Activated T-helper 2 cell treated with anti-CD3 and anti-CD28 coated beads, Interferon-gamma antibody, Interleukin-2, Interleukin-4, amounts not matched to agents 10 μg/mL and 5 μg/mL and 100 μg/mL, durations not matched to agents 14 hours and 24 hours and 36 hours (primary cell): ENCODE data around the gene ZBTB20. TPM values are rescaled to one million over a fixed set of nuclear protein-coding genes. Genes with fewer than 3 reads are reported as not detected.

ENCODE experiments used
- DNase-seq: peaks from one replicate; pipeline ENCODE4 v3.0.0; 2021; ENCODE audit warnings: low spot score
- H3K27ac Mint-ChIP-seq: one replicate; pipeline ENCODE4 v1.8.0; 2021; ENCODE audit warnings: mixed read lengths
- H3K27me3 Mint-ChIP-seq: one replicate; pipeline ENCODE4 v1.8.0; 2021; ENCODE audit warnings: low read depth, mixed read lengths
- H3K36me3 Mint-ChIP-seq: one replicate; pipeline ENCODE4 v1.8.0; 2021; ENCODE audit warnings: low read depth, mixed read lengths
- H3K4me1 Mint-ChIP-seq: one replicate; pipeline ENCODE4 v1.8.0; 2021; ENCODE audit warnings: low read depth, mixed read lengths
- H3K4me3 Mint-ChIP-seq: one replicate; pipeline ENCODE4 v1.8.0; 2021; ENCODE audit warnings: low read depth, mild to moderate bottlenecking, moderate library complexity, mixed read lengths
- H3K9me3 Mint-ChIP-seq: one replicate; pipeline ENCODE4 v1.8.0; 2021; ENCODE audit warnings: mixed read lengths
- intact Hi-C: fragments of 100-400 bp; cut with micrococcal nuclease; formaldehyde crosslinking; loops from one replicate; pipeline ENCODE4 v1.15.1; 2023
- total RNA-seq: library from RNA; stranded (reverse); gene quantifications from 2 replicates; pipeline ENCODE4 v1.2.3, GENCODE V29; 2022

The ZBTB20 gene
- total RNA-seq, 1 donor from 2014 or later: 3.3 TPM

GRCh38 chr3:114649331-114649730, 497.8 kb downstream of the ZBTB20 start:
- intact Hi-C loops: no loop called here
- H3K36me3 Mint-ChIP-seq: no peaks in the 10 kb centered on the region
- no peaks in the 10 kb centered on the region for H3K4me1 Mint-ChIP-seq
- H3K27me3 Mint-ChIP-seq: no peaks in the 10 kb centered on the region
- no peak for DNase-seq
- no peak overlapping the region for H3K27ac Mint-ChIP-seq
- no peaks in the 10 kb centered on the region for H3K9me3 Mint-ChIP-seq
- H3K4me3 Mint-ChIP-seq: no peak overlapping the region

GRCh38 chr3:114646526-114646925, 500.6 kb downstream of the ZBTB20 start:
- intact Hi-C loops: no loop called here
- Mint-ChIP-seq H3K27me3 (no peaks in the 10 kb centered on the region), H3K9me3 (no peaks in the 10 kb centered on the region), H3K36me3 (no peaks in the 10 kb centered on the region), H3K4me1 (no peaks in the 10 kb centered on the region), H3K27ac (no peak overlapping the region), H3K4me3 (no peak overlapping the region)
- no peak for DNase-seq

GRCh38 chr3:114645392-114645791, 501.7 kb downstream of the ZBTB20 start:
- no peak for DNase-seq
- H3K36me3 Mint-ChIP-seq: no peaks in the 10 kb centered on the region
- H3K27me3 Mint-ChIP-seq: no peaks in the 10 kb centered on the region
- H3K4me3 Mint-ChIP-seq: no peak overlapping the region
- H3K27ac Mint-ChIP-seq: no peak overlapping the region
- H3K4me1 Mint-ChIP-seq: no peaks in the 10 kb centered on the region
- no peaks in the 10 kb centered on the region for H3K9me3 Mint-ChIP-seq
- intact Hi-C loops: no loop called here

- no peaks in the 10 kb centered on the region for H3K4me1 Mint-ChIP-seq
- H3K36me3 Mint-ChIP-seq: no peaks in the 10 kb centered on the region
- H3K9me3 Mint-ChIP-seq: no peaks in the 10 kb centered on the region
- H3K27ac Mint-ChIP-seq: no peak overlapping the region
- DNase-seq: no peak
- no peaks in the 10 kb centered on the region for H3K27me3 Mint-ChIP-seq
- intact Hi-C loops: no loop called here
- H3K4me3 Mint-ChIP-seq: no peak overlapping the region
These were observed 502.7 kb downstream of the ZBTB20 start for GRCh38 chr3:114644367-114644766.

- H3K4me1 Mint-ChIP-seq: no peaks in the 10 kb centered on the region
- H3K9me3 Mint-ChIP-seq: no peaks in the 10 kb centered on the region
- H3K27ac Mint-ChIP-seq: no peak overlapping the region
- DNase-seq: no peak
- no peak overlapping the region for H3K4me3 Mint-ChIP-seq
- no peaks in the 10 kb centered on the region for H3K36me3 Mint-ChIP-seq
- intact Hi-C loops: no loop called here
- H3K27me3 Mint-ChIP-seq: no peaks in the 10 kb centered on the region
These were observed 503.9 kb downstream of the ZBTB20 start for GRCh38 chr3:114642951-114643741.

GRCh38 chr3:114640126-114640525, 507.0 kb downstream of the ZBTB20 start:
- no peak for DNase-seq
- H3K27ac Mint-ChIP-seq: no peak overlapping the region
- H3K4me1 Mint-ChIP-seq: no peaks in the 10 kb centered on the region
- H3K9me3 Mint-ChIP-seq: peaks cover 16% of the 10 kb centered on the region
- no peaks in the 10 kb centered on the region for H3K36me3 Mint-ChIP-seq
- H3K27me3 Mint-ChIP-seq: no peaks in the 10 kb centered on the region
- intact Hi-C loops: no loop called here
- H3K4me3 Mint-ChIP-seq: no peak overlapping the region

GRCh38 chr3:114639171-114639570, 507.9 kb downstream of the ZBTB20 start:
- no peaks in the 10 kb centered on the region for H3K27me3 Mint-ChIP-seq
- H3K4me3 Mint-ChIP-seq: no peak overlapping the region
- DNase-seq: no peak
- H3K36me3 Mint-ChIP-seq: no peaks in the 10 kb centered on the region
- intact Hi-C loops: no loop called here
- H3K9me3 Mint-ChIP-seq: peaks cover 17% of the 10 kb centered on the region
- no peaks in the 10 kb centered on the region for H3K4me1 Mint-ChIP-seq
- no peak overlapping the region for H3K27ac Mint-ChIP-seq

GRCh38 chr3:114635878-114636277, 511.2 kb downstream of the ZBTB20 start:
- intact Hi-C loops: no loop called here
- DNase-seq: no peak
- Mint-ChIP-seq H3K36me3 (no peaks in the 10 kb centered on the region), H3K27ac (no peak overlapping the region), H3K27me3 (no peaks in the 10 kb centered on the region), H3K9me3 (peaks cover 17% of the 10 kb centered on the region), H3K4me1 (peaks cover 5% of the 10 kb centered on the region), H3K4me3 (no peak overlapping the region)

- no peak for DNase-seq
- H3K9me3 Mint-ChIP-seq: peaks cover 17% of the 10 kb centered on the region
- H3K27me3 Mint-ChIP-seq: no peaks in the 10 kb centered on the region
- no peak overlapping the region for H3K27ac Mint-ChIP-seq
- no peak overlapping the region for H3K4me3 Mint-ChIP-seq
- H3K4me1 Mint-ChIP-seq: peaks cover 5% of the 10 kb centered on the region
- intact Hi-C loops: no loop called here
- H3K36me3 Mint-ChIP-seq: no peaks in the 10 kb centered on the region
These were observed 512.5 kb downstream of the ZBTB20 start for GRCh38 chr3:114634635-114635034.

GRCh38 chr3:114632757-114633424, 514.2 kb downstream of the ZBTB20 start:
- no peaks in the 10 kb centered on the region for H3K27me3 Mint-ChIP-seq
- intact Hi-C loops: loop anchor here (2.0 kb wide), 1 partner anchor 60 kb away; no protein-coding TSS in a partner anchor
- no peak for DNase-seq
- peaks cover 17% of the 10 kb centered on the region for H3K9me3 Mint-ChIP-seq
- peaks cover 5% of the 10 kb centered on the region for H3K4me1 Mint-ChIP-seq
- H3K27ac Mint-ChIP-seq: no peak overlapping the region
- H3K4me3 Mint-ChIP-seq: no peak overlapping the region
- H3K36me3 Mint-ChIP-seq: no peaks in the 10 kb centered on the region

GRCh38 chr3:114627770-114628169, 519.3 kb downstream of the ZBTB20 start:
- Mint-ChIP-seq H3K36me3 (no peaks in the 10 kb centered on the region), H3K27me3 (no peaks in the 10 kb centered on the region), H3K9me3 (no peaks in the 10 kb centered on the region), H3K4me3 (no peak overlapping the region), H3K27ac (no peak overlapping the region), H3K4me1 (no peaks in the 10 kb centered on the region)
- intact Hi-C loops: no loop called here
- DNase-seq: no peak

GRCh38 chr3:114626751-114627150, 520.3 kb downstream of the ZBTB20 start:
- H3K4me1 Mint-ChIP-seq: no peaks in the 10 kb centered on the region
- H3K36me3 Mint-ChIP-seq: no peaks in the 10 kb centered on the region
- H3K9me3 Mint-ChIP-seq: no peaks in the 10 kb centered on the region
- no peak overlapping the region for H3K27ac Mint-ChIP-seq
- H3K27me3 Mint-ChIP-seq: no peaks in the 10 kb centered on the region
- no peak overlapping the region for H3K4me3 Mint-ChIP-seq
- intact Hi-C loops: no loop called here
- no peak for DNase-seq

- DNase-seq: no peak
- intact Hi-C loops: no loop called here
- Mint-ChIP-seq H3K27me3 (no peaks in the 10 kb centered on the region), H3K27ac (no peak overlapping the region), H3K4me1 (no peaks in the 10 kb centered on the region), H3K36me3 (no peaks in the 10 kb centered on the region), H3K4me3 (no peak overlapping the region), H3K9me3 (no peaks in the 10 kb centered on the region)
These were observed 522.4 kb downstream of the ZBTB20 start for GRCh38 chr3:114624571-114625181.
